WTC11 (cell line): ENCODE data around the gene GDPD3. TPM values are rescaled to one million over a fixed set of nuclear protein-coding genes. Genes with fewer than 3 reads are reported as not detected.
"Not testable (repeated sequence)": the region's sequence is repeated elsewhere in the genome, so short reads cannot be mapped to it uniquely, and the experiment has no call there.

ENCODE experiments used
- ATAC-seq: fragments of 200-7000 bp; cut with Tn5 transposase; 2 replicates; pipeline ENCODE4 v1.10.0; 2021; ENCODE audit warnings: mild to moderate bottlenecking, moderate library complexity
- CTCF ChIA-PET: fragments of 300-600 bp; sonication (Branson Sonifier 250); formaldehyde crosslinking; loops from one replicate; lab custom pipeline; 2021; ENCODE audit warnings: antibody characterized with exemption; lab: Charles Lee
- POLR2A ChIA-PET: fragments of 350-600 bp; sonication (Branson Sonifier 250); formaldehyde crosslinking; loops from one replicate; lab custom pipeline; 2021; ENCODE audit warnings: antibody characterized with exemption; lab: Charles Lee
- DNase-seq: peaks from one replicate; pipeline ENCODE4 v3.0.0; 2021; ENCODE audit warnings: low spot score
- H3K27ac Mint-ChIP-seq: 2 replicates; pipeline ENCODE4 v1.8.0; 2021; ENCODE audit warnings: mixed read lengths
- H3K27me3 Mint-ChIP-seq: 2 replicates; pipeline ENCODE4 v1.8.0; 2021; ENCODE audit warnings: low read depth, mild to moderate bottlenecking, moderate library complexity, mixed read lengths
- H3K36me3 Mint-ChIP-seq: 2 replicates; pipeline ENCODE4 v1.8.0; 2021; ENCODE audit warnings: mixed read lengths
- H3K4me1 Mint-ChIP-seq: 2 replicates; pipeline ENCODE4 v1.8.0; 2022; ENCODE audit warnings: mixed read lengths
- H3K4me3 Mint-ChIP-seq: 2 replicates; pipeline ENCODE4 v1.8.0; 2021; ENCODE audit warnings: mild to moderate bottlenecking, moderate library complexity, mixed read lengths
- H3K9me3 Mint-ChIP-seq: 2 replicates; pipeline ENCODE4 v1.8.0; 2021; ENCODE audit warnings: mixed read lengths
- CBFB ChIP-seq: sonication (generic); formaldehyde crosslinking; IDR thresholded peaks from 2 replicates; pipeline ENCODE4 v1.8.1; 2022; ENCODE audit warnings: mild to moderate bottlenecking, low read depth, missing genetic modification reagents
- ERG ChIP-seq: fragments of 250-450 bp; sonication (Bioruptor Pico); IDR thresholded peaks from 2 replicates; pipeline ENCODE4 v1.8.0; 2021; ENCODE audit warnings: mild to moderate bottlenecking
- JUN ChIP-seq: sonication (generic); formaldehyde crosslinking; IDR thresholded peaks from 2 replicates; pipeline ENCODE4 v1.8.0; 2023; ENCODE audit warnings: mild to moderate bottlenecking, missing genetic modification reagents
- NFYB ChIP-seq: sonication (generic); formaldehyde crosslinking; conservative IDR thresholded peaks from 2 replicates; pipeline ENCODE4 v1.8.0; 2022; ENCODE audit warnings: low read depth, missing genetic modification reagents
- SP1 ChIP-seq: sonication (generic); formaldehyde crosslinking; conservative IDR thresholded peaks from 2 replicates; pipeline ENCODE4 v1.8.1; 2022; ENCODE audit warnings: missing genetic modification reagents
- USF1 ChIP-seq: sonication (generic); formaldehyde crosslinking; IDR thresholded peaks from 2 replicates; pipeline ENCODE4 v1.8.0; 2022; ENCODE audit warnings: mild to moderate bottlenecking, missing genetic modification reagents
- ZNF121 ChIP-seq: sonication (generic); formaldehyde crosslinking; IDR thresholded peaks from 2 replicates; pipeline ENCODE4 v1.8.0; 2023; ENCODE audit warnings: missing genetic modification reagents
- ZSCAN18 ChIP-seq: fragments of 250-450 bp; sonication (Bioruptor Pico); IDR thresholded peaks from 2 replicates; pipeline ENCODE4 v2.1.2; 2022; ENCODE audit warnings: mild to moderate bottlenecking, moderate library complexity
- total RNA-seq: library from RNA; stranded (reverse); gene quantifications from 3 replicates; pipeline ENCODE4 v1.2.3, GENCODE V29; 2021
- TF ChIP-seq, protein P1 (sequence below): sonication (generic); formaldehyde crosslinking; IDR thresholded peaks from 2 replicates; pipeline ENCODE4 v1.8.1; 2022; ENCODE audit warnings: missing genetic modification reagents, borderline replicate concordance
- TF ChIP-seq, protein P2 (sequence below): sonication (generic); formaldehyde crosslinking; IDR thresholded peaks from 2 replicates; pipeline ENCODE4 v1.8.1; 2023; ENCODE audit warnings: mild to moderate bottlenecking, missing genetic modification reagents, moderate library complexity
- TF ChIP-seq, protein P3 (sequence below): fragments of 250-450 bp; sonication (Bioruptor Pico); IDR thresholded peaks from 2 replicates; pipeline ENCODE4 v1.9.0; 2021; ENCODE audit warnings: moderate library complexity, mild to moderate bottlenecking, inconsistent platforms, borderline replicate concordance
- TF ChIP-seq, protein P4 (sequence below): sonication (generic); formaldehyde crosslinking; conservative IDR thresholded peaks from 2 replicates; pipeline ENCODE4 v1.8.1; 2023; ENCODE audit warnings: mild to moderate bottlenecking, low read depth, missing genetic modification reagents, moderate library complexity
- TF ChIP-seq, protein P5 (sequence below): fragments of 200-600 bp; IDR thresholded peaks from 2 replicates; pipeline ENCODE4 v1.8.0; 2022; ENCODE audit warnings: antibody characterized with exemption
- TF ChIP-seq, protein P6 (sequence below): sonication (generic); formaldehyde crosslinking; IDR thresholded peaks from 2 replicates; pipeline ENCODE4 v1.8.0; 2022; ENCODE audit warnings: mild to moderate bottlenecking, missing genetic modification reagents

Gene GDPD3
- total RNA-seq, 1 experiment from 2014 or later = 2.5 TPM

DNA sequence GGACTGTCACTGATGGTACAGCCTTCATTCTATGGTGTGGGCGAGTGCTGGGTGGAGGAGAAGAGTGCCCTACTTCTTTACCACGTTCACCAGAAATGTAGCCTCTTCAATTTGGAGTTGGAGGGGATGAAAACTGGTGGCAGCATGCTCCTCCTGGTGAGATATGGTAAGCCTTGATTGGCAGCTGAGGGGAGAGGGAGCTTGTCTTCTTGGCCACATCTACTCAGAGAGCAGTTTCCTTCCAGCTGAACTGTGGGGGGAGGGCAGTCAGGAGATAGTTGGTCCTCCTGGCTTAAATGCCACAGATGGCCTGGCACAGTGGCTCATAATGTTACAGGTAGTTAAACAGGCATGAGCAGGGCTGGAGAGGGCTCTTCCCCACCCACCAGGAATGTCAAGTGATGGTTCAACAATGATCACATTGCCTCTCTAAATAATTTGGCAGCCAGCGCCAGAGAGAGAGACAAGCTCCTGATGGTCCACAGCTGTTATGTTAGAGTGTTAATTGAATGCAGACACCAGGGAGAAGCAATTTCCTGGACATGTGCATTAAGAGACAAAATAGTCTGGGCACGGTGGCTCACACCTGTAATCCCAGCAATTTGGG is 18.6 kb upstream of the GDPD3 start (continued):
- TF ChIP-seq, protein P1, sequence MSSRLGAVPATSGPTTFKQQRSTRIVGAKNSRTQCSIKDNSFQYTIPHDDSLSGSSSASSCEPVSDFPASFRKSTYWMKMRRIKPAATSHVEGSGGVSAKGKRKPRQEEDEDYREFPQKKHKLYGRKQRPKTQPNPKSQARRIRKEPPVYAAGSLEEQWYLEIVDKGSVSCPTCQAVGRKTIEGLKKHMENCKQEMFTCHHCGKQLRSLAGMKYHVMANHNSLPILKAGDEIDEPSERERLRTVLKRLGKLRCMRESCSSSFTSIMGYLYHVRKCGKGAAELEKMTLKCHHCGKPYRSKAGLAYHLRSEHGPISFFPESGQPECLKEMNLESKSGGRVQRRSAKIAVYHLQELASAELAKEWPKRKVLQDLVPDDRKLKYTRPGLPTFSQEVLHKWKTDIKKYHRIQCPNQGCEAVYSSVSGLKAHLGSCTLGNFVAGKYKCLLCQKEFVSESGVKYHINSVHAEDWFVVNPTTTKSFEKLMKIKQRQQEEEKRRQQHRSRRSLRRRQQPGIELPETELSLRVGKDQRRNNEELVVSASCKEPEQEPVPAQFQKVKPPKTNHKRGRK (CRISPR knock-in tag) = no peak
- TF ChIP-seq, all 79 proteins: peak for 0

- no peak for DNase-seq
- no peaks in the 10 kb centered on the region for H3K36me3 Mint-ChIP-seq
- no peaks in the 10 kb centered on the region for H3K4me1 Mint-ChIP-seq
- H3K27ac Mint-ChIP-seq = no peak overlapping the region
- no peaks in the 10 kb centered on the region for H3K9me3 Mint-ChIP-seq
- no peak overlapping the region for H3K4me3 Mint-ChIP-seq
- ChIA-PET POLR2A (no interaction called here), CTCF (interaction anchor here (1.3 kb wide), 1 partner anchor 16 kb away, joined by 7 read pairs; no protein-coding TSS in a partner anchor)
- TF ChIP-seq, protein P2, sequence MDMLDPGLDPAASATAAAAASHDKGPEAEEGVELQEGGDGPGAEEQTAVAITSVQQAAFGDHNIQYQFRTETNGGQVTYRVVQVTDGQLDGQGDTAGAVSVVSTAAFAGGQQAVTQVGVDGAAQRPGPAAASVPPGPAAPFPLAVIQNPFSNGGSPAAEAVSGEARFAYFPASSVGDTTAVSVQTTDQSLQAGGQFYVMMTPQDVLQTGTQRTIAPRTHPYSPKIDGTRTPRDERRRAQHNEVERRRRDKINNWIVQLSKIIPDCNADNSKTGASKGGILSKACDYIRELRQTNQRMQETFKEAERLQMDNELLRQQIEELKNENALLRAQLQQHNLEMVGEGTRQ (CRISPR knock-in tag) = no peak
- TF ChIP-seq CBFB (CRISPR knock-in tag) (no peak), SP1 (CRISPR knock-in tag) (no peak)
- H3K27me3 Mint-ChIP-seq = peaks cover 35% of the 10 kb centered on the region
- ATAC-seq = no peak
Observed at GRCh38 chr16:30127993-30128392, 14.7 kb upstream of the GDPD3 start.

- H3K27me3 Mint-ChIP-seq = peaks cover 31% of the 10 kb centered on the region
- H3K4me1 Mint-ChIP-seq, H3K4me3 Mint-ChIP-seq, H3K36me3 Mint-ChIP-seq, DNase-seq, H3K27ac Mint-ChIP-seq, POLR2A ChIA-PET, H3K9me3 Mint-ChIP-seq, ATAC-seq: not testable (repeated sequence)
- CTCF ChIA-PET = interaction anchor here (1.5 to 4.3 kb wide), 2 partner anchors 13 to 284 kb away, joined by 4 to 40 read pairs; partner anchors contain the start of gene GDPD3
- TF ChIP-seq ZNF121 (CRISPR knock-in tag) = peak; percentile 64; the same call in 1 of the 2 replicates
Observed at GRCh38 chr16:30125690-30126089, 12.4 kb upstream of the GDPD3 start.

DNA sequence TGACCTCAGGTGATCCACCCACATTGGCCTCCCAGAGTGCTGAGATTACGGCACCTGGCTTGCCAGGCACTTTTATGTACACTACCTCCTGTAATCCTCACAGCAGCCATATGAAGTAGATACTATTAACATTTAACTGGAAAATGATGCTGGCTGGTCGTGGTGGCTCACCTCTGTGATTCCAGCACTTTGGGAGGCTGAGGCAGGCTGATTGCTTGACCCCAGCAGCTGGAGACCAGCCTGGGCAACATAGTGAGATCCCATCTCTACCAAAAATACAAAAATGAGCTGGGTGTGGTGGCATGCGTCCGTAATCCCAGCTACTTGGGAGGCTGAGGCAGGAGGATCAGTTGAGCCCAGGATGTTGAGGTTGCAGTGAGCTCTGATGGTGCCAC is 11.6 kb upstream of the GDPD3 start:
- ChIA-PET CTCF (interaction anchor here (1.5 to 4.3 kb wide), 3 partner anchors 13 to 285 kb away, joined by 4 to 40 read pairs (median 10); partner anchors contain the start of genes GDPD3 and TBX6), POLR2A (no interaction called here)
- Mint-ChIP-seq H3K9me3 (no peaks in the 10 kb centered on the region), H3K27me3 (peaks cover 33% of the 10 kb centered on the region), H3K4me1 (peaks cover 5% of the 10 kb centered on the region), H3K27ac (no peak overlapping the region), H3K4me3 (no peak overlapping the region), H3K36me3 (no peaks in the 10 kb centered on the region)
- DNase-seq (no peak), ATAC-seq (no peak)
- TF ChIP-seq ERG (CRISPR knock-in tag) (no peak), USF1 (CRISPR knock-in tag) (no peak), JUN (no peak), ZSCAN18 (CRISPR knock-in tag) (no peak), CBFB (CRISPR knock-in tag) (no peak), NFYB (no peak)
- TF ChIP-seq, protein P3, sequence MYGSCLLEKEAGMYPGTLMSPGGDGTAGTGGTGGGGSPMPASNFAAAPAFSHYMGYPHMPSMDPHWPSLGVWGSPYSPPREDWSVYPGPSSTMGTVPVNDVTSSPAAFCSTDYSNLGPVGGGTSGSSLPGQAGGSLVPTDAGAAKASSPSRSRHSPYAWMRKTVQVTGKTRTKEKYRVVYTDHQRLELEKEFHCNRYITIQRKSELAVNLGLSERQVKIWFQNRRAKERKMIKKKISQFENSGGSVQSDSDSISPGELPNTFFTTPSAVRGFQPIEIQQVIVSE (CRISPR knock-in tag) = no peak
- TF ChIP-seq, protein P4, sequence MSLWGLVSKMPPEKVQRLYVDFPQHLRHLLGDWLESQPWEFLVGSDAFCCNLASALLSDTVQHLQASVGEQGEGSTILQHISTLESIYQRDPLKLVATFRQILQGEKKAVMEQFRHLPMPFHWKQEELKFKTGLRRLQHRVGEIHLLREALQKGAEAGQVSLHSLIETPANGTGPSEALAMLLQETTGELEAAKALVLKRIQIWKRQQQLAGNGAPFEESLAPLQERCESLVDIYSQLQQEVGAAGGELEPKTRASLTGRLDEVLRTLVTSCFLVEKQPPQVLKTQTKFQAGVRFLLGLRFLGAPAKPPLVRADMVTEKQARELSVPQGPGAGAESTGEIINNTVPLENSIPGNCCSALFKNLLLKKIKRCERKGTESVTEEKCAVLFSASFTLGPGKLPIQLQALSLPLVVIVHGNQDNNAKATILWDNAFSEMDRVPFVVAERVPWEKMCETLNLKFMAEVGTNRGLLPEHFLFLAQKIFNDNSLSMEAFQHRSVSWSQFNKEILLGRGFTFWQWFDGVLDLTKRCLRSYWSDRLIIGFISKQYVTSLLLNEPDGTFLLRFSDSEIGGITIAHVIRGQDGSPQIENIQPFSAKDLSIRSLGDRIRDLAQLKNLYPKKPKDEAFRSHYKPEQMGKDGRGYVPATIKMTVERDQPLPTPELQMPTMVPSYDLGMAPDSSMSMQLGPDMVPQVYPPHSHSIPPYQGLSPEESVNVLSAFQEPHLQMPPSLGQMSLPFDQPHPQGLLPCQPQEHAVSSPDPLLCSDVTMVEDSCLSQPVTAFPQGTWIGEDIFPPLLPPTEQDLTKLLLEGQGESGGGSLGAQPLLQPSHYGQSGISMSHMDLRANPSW (CRISPR knock-in tag) = no peak
- TF ChIP-seq, protein P5, sequence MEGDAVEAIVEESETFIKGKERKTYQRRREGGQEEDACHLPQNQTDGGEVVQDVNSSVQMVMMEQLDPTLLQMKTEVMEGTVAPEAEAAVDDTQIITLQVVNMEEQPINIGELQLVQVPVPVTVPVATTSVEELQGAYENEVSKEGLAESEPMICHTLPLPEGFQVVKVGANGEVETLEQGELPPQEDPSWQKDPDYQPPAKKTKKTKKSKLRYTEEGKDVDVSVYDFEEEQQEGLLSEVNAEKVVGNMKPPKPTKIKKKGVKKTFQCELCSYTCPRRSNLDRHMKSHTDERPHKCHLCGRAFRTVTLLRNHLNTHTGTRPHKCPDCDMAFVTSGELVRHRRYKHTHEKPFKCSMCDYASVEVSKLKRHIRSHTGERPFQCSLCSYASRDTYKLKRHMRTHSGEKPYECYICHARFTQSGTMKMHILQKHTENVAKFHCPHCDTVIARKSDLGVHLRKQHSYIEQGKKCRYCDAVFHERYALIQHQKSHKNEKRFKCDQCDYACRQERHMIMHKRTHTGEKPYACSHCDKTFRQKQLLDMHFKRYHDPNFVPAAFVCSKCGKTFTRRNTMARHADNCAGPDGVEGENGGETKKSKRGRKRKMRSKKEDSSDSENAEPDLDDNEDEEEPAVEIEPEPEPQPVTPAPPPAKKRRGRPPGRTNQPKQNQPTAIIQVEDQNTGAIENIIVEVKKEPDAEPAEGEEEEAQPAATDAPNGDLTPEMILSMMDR = no peak
- TF ChIP-seq, protein P6, sequence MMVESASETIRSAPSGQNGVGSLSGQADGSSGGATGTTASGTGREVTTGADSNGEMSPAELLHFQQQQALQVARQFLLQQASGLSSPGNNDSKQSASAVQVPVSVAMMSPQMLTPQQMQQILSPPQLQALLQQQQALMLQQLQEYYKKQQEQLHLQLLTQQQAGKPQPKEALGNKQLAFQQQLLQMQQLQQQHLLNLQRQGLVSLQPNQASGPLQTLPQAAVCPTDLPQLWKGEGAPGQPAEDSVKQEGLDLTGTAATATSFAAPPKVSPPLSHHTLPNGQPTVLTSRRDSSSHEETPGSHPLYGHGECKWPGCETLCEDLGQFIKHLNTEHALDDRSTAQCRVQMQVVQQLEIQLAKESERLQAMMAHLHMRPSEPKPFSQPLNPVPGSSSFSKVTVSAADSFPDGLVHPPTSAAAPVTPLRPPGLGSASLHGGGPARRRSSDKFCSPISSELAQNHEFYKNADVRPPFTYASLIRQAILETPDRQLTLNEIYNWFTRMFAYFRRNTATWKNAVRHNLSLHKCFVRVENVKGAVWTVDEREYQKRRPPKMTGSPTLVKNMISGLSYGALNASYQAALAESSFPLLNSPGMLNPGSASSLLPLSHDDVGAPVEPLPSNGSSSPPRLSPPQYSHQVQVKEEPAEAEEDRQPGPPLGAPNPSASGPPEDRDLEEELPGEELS = no peak
